Measurements from ENCODE around the gene C1QTNF3.
"Not testable (repeated sequence)": the region's sequence is repeated elsewhere in the genome, so short reads cannot be mapped to it uniquely, and the experiment has no call there.

C1QTNF3 gene

DNA sequence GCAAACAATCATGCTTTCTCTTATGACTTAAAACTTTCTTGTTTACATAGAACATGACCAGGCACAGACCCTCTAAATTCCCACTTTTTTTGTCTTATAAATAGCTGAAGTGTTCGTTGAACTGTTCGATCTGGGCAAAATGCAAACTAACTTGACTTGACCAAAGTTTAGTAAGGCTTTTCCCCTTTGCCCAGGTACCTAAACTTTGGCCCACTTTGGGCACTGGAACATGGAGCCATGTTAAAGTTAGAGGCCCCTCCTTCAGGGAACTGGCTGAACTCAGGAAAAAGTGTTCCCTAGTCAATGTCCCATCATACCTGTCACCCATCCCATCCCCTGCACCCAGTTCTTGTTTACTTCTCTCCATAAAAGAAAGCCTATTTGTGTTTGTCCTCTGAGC is 25.8 kb downstream of the C1QTNF3 start:
- DNase-seq = no peak

DNA sequence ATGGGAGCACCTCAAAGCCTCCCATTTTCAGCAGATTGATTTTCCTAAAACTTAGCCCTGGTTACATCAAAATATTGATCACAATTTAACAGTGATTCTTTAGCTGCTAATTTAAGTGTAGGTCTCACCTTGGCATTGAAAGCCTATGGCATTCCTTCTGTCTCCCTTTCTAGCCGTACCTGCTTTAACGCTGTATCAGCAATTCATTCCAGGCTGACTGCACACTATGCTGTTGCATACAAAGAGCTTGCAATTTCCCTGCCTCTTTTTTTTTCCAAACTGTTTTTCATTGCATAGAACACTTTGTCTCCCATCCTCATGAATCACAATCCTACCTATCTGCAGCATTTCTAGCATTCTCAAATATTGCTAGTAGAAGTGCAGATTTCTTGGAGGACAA is 26.3 kb downstream of the C1QTNF3 start:
- DNase-seq = no peak

DNA sequence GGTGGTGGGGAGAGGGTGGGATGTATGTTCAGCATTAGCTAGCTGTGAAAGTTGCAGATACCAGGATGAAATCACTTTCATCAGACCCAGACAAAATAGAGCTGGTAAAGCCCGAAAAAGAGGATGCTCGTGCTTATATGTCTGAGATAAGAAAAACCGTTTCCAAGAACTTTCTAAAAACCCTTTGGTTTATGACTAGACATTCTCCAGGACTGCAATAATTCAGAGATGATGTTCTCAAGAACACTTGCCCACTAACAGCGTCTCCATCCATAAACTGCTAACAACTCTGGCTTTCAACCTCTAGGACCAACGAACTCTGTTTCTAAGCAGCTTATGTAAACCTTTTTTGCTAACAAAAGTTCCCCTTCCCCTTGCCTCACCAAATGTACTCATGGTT is 26.8 kb downstream of the C1QTNF3 start:
- no peak for DNase-seq

DNA sequence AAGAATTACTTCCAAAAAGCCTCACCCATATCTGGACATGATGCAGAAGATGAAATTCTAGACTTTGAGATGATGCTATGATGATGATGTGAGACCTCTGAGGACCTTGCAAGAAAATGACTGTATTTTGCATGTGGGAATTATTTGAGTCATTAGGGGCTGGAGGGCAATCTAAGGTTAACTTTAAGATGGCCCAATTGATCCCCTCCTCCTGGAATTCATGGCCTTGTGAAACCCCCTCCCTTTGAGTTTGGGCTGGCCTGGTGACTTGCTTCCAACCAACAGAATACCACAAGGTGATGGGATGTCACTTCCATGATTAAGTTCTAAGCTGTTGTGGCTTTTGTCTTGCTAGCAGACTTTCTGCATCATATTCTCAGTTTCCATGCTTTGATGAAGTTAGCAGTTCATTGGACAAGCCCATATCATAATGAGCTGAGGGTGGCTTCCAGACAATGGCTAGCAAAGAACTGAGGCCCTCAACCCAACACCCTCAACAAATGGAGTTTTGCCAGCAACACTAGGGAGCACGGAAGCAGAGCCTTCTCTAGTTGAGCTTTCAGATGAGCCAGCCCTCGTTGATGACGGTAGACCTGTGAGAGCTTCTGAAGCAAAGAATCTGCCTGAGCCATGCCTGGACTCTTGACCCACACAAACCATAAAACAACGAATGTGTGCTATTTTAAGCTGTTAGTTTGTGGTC is 27.7 kb downstream of the C1QTNF3 start:
- DNase-seq = no peak

DNA sequence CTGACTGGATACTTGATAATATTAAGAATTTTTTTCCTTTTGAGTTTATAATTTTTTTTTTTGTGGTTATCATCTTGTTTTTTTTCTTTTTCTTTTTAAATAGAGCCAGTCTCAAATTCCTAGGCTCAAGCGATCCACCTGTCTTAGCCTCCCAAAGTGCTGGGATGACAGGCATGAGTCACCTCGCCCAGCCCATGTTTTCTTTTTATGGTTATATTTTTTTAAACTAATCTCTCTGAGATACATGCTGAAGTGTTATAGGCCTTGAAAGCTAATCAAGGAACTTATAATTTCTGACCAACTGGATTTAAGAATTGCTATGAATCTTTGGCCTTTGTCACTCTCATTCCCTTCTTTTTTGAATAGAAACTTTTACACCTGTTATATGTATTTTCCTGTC is 28.4 kb downstream of the C1QTNF3 start:
- no peak for DNase-seq

DNA sequence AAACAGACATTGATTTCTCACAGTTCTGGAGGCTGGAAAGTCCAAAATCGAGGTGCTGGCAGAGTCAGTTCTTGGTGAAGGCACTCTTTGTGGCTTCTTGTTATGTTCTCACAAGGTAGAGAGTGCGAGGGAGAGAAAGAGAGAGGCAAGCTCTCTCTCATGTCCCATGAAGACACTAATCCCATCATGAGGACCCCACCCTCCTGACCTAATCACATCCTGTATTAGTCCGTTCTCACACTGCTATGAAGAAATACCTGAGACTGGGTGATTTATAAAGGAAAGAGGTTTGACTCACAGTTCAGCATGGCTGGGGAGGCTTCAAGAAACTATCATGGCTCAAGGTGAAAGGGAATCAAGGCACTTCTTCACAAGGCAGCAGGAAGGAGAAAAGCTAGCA is 29.5 kb downstream of the C1QTNF3 start:
- DNase-seq = no peak

DNA sequence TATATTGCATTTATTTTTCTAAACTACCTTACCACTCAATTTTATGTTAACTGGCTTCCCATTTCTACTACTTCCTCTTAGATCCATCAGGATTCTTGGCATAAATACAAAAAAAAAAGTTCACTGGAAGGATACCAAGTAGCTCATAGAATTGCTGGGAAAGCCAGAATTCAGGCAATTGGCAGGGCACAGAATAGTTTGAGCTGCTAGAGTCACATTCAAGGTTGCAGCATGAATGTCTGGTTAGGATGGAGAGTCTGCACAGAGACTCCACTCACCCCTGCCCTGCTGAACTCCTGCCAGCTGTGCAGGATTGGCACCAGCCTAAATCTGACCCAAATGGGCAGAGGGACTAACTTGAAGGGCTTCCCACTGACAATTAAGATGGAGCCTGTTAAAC is 30.2 kb downstream of the C1QTNF3 start:
- DNase-seq = no peak

DNA sequence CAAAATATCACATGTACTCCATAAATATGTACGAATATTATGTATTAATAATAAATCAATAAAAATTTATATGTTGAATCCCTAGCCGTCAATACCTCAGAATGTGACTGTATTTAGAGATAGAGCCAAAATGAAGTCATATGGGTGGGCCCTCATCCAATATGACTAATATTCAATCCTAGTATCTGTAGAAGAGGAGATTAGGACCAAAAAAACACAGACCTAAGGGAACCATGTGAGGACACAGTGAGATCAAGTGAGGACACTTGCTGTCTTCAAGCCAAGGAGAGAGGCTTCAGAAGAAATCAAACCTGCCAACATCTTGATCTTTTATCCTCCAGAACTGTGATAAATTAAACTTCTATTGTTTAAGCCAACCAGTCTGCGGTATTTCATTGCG is 31.5 kb downstream of the C1QTNF3 start:
- no peak for DNase-seq

DNA sequence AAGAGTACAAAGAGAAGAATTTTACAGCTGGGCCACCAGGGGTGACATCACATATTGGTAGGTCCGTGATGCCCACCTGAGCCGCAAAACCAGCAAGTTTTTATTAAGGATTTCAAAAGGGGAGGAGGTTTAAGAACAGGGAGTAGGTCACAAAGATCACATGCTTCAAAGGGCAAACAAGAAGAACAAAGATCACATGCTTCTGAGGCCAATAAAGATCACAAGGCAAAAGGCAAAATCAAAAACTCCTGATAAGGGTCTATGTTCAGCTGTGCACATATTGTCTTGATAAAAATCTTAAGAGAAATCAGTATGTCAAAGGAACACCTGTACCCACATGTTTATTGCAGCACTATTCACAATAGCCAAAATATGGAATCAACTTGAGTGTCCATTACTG is 32.9 kb downstream of the C1QTNF3 start:
- DNase-seq = not testable (repeated sequence)

DNA sequence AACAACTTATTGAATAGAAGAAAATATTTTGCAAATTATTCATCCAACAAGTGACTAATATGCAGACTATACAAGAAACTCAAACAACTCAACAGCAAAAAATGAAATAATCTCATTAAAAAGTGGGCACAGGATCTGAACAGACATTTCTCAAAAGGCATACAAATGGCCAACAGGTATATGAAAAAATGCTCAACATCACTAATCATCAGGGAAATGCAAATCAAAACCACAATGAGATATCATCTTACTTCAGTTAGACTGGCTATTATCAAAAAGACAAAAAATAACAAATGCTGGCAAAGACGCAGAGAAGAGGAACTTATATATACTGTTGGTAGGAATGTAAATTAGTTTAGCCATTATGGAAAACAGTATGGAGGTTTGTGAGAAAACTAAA is 33.4 kb downstream of the C1QTNF3 start:
- no peak for DNase-seq

DNA sequence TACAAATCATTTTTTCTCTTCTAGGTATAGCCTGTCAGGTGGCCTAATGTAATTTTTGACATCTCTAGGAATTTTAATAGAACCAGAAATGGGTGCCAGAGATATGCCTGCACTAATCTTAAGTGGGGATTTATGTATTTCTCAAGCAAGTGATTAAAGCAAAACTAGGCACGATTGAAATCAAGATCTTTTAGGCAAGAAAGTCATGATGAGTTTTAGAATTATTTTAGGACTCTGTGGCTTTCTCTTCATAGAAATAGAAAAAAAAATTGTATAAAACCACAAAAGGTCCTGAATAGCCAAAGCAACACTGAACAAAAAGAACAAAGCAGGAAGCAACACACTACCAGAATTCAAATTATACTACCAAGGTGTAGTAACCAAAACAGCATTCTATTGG is 34.2 kb downstream of the C1QTNF3 start:
- no peak for DNase-seq

DNA sequence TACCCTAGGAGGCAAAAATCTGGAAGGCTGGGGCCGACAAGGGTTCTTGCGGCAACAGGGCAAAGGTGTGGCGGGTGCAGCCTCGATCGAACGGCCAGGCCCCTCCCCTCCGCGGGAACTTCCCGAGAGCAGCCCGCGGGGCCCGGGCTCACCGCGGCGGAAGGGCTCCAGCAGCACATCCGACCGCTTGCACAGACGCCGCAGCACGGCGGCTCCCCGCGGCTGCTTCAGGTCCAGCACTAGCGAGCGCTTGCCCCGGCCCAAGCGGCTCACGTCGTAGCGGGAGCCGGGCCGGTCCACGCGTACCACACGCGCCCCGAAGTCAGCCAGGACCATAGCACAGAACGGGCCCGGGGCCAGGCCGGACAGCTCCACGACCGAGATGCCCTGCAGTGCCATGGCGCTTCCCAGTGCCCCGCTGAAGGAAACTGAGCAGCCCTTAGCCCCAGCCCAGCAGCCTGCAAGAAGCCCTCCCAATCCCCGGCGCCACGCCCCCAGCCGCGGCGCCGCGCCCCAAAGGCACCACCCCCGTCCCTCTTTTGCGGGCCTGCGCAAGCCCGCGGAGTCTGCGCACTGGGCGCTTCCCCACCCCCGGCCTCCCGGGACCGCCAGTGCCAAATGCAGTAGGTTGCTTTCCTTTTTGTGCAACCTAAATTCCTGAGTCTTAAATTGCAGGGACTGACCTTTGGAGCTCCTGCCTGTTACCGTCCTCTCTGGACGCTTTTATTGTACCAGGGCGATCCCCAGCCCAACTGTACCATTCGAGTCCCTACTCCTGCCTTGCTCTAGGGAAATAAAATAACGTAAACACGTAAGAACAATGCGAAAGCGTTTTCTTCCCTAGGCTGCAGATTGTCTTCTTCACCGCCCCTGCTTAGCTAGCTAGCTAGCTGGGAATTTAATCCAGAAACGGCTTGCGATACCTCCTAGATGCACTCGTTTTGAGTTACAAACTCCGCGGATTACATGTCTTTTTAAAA is 35.1 kb downstream of the C1QTNF3 start, which contains the start of gene AMACR:
AMACR (minus strand) TSS at position 430 of the 980 bp plus-strand sequence; CDS start at position 399, 31 bp downstream.
- peak; percentile 78 to 91 (median 84) for DNase-seq

DNA sequence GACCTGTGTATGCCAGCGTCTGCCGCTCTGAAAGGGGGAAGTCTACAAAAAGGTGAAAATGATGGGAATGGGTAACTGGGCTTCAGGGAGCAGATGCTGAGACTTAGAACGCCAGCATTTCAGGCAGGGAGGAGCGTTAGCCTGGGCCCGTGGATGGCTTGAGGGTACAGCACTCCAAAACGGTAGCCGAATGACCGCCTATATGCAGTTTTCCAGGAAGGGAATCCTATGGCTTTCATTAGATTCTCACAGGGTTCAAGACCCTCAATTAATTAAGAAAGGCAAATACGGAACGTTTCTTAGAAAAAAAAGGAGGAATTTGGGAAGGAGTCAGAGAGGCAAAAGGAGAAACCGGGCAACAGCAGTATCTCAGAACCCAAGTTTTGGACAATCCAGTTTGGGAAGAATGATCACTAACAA is 35.8 kb downstream of the C1QTNF3 start:
- peak in 1 of 6 experiments; percentile 10 for DNase-seq

DNA sequence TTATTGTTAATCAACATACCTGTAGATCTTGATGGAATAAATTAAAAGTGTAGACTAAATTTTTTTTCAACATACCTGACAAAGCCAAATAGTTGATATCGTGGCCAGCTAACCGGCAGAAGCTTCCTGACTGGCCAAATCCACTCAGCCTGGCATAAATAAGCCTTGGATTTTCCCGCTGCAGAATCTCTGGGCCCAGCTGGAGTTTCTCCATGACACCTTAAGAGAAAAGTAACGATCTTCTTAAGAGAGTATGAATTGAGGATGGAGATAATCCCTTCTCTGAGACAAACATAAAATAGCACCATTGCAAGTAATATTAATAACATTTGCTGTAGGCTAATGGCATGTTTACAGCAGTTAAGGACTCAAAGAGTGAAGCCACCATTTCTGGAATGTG is 37.3 kb downstream of the C1QTNF3 start:
- DNase-seq = no peak

DNA sequence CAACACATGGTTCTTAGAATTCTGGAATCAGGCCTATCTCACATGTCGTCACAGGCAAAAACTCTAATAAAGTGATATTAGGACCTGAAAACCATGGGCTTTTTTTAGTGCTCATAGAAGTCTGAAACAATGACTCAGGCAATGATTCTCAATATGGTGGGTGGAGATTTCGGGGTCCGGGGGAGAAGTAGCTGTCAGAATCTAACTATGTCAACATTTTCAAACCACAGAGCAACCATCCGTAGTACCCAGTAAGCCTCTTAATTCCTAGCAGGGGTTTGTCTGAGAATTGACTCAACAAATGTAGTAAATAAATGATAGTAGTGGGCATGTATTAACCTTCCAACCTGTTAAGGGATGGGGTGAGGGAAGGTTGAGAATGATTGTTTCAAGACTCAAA is 37.8 kb downstream of the C1QTNF3 start:
- DNase-seq = no peak

DNA sequence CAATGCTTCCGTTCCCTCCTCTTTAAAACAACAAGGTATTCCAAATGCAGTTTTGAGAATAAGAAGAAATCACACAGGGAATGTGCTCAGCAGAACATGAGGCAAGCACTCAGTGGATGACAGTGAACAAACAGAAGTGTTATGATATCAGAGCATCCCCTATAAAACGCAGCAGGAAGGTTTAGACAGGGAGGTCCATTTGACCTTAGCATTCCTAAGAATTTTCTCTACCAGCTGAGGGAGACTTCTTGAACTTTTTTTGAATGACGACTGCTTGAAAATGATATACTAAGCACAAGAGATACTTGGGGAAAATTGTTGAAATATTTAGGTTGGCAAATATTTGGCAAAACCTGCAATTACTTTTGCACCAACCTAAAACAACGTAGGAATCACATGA is 39.1 kb downstream of the C1QTNF3 start:
- DNase-seq = no peak

DNA sequence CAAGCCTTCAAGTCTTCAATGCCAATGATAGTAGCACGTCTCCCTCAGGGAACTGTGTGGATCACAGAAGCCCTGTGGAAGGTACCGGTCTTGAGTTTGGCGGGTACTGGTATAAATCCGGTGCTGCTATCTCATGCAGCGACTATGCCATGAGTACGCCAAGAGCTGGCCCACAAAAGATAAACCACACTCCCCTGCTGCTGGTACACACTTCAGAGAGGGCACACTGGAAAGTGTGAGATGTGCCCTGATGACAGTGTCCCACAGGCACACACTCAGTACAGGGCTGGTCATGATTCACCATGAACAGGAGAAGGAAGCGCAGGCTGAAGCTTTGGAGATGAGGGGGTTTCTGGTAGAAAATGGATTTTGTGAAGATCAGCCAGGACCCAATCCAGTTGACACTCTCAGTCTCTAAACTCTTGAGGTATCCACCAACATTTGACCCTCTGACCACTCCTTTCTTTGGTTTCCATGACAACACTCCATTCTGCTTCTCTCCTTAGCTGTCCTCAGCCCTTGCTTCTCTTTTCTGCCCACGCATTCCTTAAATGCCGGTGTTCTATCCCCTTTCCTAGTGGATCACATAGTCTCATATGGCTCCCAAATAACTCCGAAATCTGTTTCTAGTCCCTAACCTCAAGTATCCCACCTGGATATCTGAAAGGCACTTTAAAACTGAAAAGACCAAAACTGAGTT is 40.2 kb downstream of the C1QTNF3 start:
- DNase-seq = no peak

DNA sequence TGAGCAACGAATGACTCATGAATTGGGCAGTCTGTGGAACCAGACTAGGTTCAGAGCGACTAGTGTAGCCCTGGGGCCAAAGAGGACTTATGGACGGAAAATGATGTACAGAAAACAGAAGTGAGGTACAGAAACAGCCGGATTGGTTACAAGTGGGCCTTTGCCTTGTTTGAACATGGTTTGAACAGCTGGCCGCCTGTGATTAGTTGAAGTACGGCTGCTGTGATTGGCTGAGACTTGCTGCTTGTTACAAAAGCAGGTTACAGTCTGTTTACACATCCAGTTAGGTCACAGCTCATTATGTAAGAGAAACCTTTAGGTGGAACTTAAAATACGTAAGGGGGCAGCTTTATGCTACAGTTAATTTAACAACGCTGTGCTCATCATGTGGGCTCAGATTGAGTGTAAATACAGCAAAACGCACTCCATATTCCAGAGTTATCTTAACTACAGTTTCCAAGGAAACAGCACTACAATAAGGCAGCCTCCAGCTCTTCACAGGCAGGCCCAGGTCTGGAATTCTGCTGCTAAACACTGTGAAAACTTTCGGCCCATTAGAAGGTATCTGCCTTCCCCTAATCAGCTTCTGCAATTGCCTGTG is 41.7 kb downstream of the C1QTNF3 start:
- no peak for DNase-seq

DNA sequence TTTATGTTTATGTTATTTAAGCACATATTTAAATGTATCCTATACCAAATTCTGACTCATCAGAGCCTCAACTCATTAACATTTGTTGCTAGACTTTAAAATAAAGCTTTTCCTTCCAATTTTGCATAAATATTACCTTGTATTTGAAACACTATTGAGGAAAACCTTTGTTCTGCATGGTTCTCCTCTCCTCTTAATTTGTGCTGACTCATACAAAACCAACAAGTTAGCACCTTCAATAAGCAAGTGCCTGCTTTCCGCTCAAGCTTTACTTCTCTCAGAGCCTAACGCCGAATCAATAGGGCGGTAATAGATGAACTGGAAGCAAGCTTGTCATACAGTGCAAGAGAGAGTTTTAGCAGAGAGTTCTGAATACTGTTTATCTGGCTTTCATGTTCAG is 43.0 kb downstream of the C1QTNF3 start:
- DNase-seq = no peak

DNA sequence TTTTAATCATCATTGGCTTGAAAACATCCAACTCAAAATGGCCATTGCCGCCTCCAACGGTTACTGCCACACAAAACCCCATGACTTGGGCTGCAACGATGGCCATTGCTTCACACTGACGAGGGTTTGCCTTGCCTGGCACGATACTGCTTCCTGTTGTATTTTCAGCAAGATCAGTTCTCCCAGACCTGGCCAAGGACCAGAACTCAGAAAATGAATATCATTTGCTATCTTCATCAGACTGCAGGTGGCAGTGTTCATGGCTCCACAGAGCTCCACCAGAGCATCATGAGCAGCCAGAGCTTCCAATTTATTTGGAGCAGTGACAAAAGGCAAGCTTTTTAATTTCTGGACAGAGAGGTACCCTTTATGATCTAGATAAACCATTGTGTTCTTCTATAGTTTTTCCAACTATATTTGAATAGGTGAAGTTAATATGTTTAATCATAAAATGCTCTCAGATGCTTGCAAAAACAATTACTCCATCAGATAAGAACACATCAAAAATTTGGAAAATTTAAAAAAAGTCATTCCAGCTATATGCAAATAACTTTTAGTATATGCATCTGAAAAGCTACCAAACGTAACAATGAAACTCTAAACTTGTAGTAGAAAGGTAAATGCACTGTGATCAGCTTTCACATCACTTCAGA is 45.6 kb downstream of the C1QTNF3 start:
- peak in 2 of 6 experiments; percentile 27 to 35 for DNase-seq

DNA sequence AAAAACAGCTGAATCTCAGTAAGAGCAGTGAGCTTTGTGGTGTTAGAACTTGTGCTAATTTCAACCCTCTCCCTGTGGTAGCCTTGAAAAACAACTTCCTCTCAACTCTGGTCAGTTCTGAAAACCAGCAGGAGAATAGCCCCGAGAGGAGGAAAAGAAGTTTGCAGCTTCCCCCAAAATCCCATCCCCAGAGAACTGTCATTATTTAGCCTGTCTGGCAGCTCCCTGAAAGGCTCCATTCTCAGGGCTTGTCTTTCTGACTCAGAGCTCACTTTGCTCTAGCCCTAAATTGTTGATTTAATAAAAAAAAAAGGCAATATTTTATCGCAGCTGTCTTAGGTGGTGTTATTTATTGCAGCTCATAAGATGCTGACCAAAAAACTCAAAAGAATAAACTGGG is 47.1 kb downstream of the C1QTNF3 start:
- no peak for DNase-seq

DNA sequence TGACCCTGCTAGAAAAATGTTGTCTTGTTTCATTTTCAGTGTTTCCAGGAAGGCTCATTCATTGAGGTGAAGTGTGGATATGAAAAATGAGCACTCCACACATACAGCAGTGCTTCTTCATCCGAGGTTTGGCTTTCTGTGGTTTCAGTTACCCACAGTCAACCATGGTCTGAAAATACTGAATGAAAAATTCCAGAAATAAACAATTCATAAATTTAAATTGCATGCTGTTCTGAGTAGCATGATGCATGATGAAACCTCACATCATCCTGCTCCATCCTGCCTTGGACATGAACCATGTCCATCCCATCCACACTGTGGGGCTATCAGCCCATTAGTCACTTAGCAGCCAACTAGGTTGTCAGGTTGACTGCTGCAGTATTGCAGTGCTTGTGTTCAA is 48.2 kb downstream of the C1QTNF3 start:
- DNase-seq = no peak

Measured in stimulated activated naive CD4-positive, alpha-beta T cell (primary cell).